ENCODE results near the gene EFNA3. TPM values are rescaled to one million over a fixed set of nuclear protein-coding genes. Genes with fewer than 3 reads are reported as not detected.

Gene EFNA3
- total RNA-seq, 1 donor from 2014 or later, result 6.6 TPM

GRCh38 chr1:155135415-155136028, 56.9 kb downstream of the EFNA3 start, which contains the start of gene SLC50A1:
Gene SLC50A1 (plus strand): TSS chr1:155135852. CDS start chr1:155135912, 60 bp downstream.
- H3K4me3 Mint-ChIP-seq, result peak within 1 kb of the TSS; percentile 99
- peaks cover 67% of the 10 kb centered on the region for H3K4me1 Mint-ChIP-seq
- H3K27me3 Mint-ChIP-seq (ENCODE audit: low read depth), result peaks cover 21% of the 10 kb centered on the region
- TF ChIP-seq, protein P1, sequence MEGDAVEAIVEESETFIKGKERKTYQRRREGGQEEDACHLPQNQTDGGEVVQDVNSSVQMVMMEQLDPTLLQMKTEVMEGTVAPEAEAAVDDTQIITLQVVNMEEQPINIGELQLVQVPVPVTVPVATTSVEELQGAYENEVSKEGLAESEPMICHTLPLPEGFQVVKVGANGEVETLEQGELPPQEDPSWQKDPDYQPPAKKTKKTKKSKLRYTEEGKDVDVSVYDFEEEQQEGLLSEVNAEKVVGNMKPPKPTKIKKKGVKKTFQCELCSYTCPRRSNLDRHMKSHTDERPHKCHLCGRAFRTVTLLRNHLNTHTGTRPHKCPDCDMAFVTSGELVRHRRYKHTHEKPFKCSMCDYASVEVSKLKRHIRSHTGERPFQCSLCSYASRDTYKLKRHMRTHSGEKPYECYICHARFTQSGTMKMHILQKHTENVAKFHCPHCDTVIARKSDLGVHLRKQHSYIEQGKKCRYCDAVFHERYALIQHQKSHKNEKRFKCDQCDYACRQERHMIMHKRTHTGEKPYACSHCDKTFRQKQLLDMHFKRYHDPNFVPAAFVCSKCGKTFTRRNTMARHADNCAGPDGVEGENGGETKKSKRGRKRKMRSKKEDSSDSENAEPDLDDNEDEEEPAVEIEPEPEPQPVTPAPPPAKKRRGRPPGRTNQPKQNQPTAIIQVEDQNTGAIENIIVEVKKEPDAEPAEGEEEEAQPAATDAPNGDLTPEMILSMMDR (conservative IDR thresholded peaks at IDR 0.05), result peak; percentile 43
- peak; percentile 95 for DNase-seq (ENCODE audit: low read depth, low spot score)
- peaks cover 5% of the 10 kb centered on the region for H3K36me3 Mint-ChIP-seq (ENCODE audit: low read depth)
- peak within 1 kb of the TSS; percentile 99 for H3K27ac Mint-ChIP-seq (ENCODE audit: unreplicated experiment)
- H3K9me3 Mint-ChIP-seq, result peaks cover under 1% of the 10 kb centered on the region

DNA sequence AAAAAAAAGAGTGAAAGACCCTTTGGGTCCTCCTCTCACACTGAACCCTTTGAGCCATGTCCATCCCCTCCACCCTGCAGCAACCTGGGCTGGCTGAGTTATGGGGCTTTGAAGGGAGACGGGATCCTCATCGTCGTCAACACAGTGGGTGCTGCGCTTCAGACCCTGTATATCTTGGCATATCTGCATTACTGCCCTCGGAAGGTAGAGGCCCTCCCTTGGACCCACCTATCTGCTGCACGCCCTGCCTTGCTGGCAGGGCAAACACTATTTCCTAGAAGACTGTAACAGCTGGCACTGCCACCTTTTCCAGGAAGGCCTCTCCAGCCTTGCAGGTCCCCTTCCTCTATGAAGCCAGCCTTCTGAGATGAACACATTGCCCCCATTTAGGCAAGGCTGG, 58.1 kb downstream of the EFNA3 start:
- Mint-ChIP-seq H3K4me1 (peaks cover 63% of the 10 kb centered on the region), H3K4me3 (peak overlapping the region; percentile 99), H3K27me3 (ENCODE audit: low read depth) (peaks cover 15% of the 10 kb centered on the region), H3K9me3 (peaks cover 2% of the 10 kb centered on the region), H3K36me3 (ENCODE audit: low read depth) (peaks cover 6% of the 10 kb centered on the region), H3K27ac (ENCODE audit: unreplicated experiment) (peak overlapping the region; percentile 93)
- DNase-seq (ENCODE audit: low read depth, low spot score), result no peak
- TF ChIP-seq, protein P1 (conservative IDR thresholded peaks at IDR 0.05), result no peak

Other genes starting within 250 kb of the EFNA3 start
- gene KCNN3, start 208.6 kb upstream of the EFNA3 start, total RNA-seq, result 0.84 and 1.1 TPM in 2 replicates
- gene PMVK, start 142.1 kb upstream of the EFNA3 start, total RNA-seq, result 33.8 and 37.0 TPM in 2 replicates
- gene PBXIP1, start 122.7 kb upstream of the EFNA3 start, total RNA-seq, result 17.1 and 18.5 TPM in 2 replicates
- gene PYGO2, start 117.1 kb upstream of the EFNA3 start, total RNA-seq, result 63.3 and 65.1 TPM in 2 replicates
- gene SHC1, start 108.1 kb upstream of the EFNA3 start, total RNA-seq, result 90.3 and 92.9 TPM in 2 replicates
- 211 and 217 TPM in 2 replicates for gene CKS1B, start 104.2 kb upstream of the EFNA3 start, total RNA-seq
- 76.3 and 81.9 TPM in 2 replicates for gene FLAD1, start 95.5 kb upstream of the EFNA3 start, total RNA-seq
- 1.9 and 2.5 TPM in 2 replicates for gene LENEP, start 85.3 kb upstream of the EFNA3 start, total RNA-seq
- gene ZBTB7B, start 76.0 kb upstream of the EFNA3 start, total RNA-seq, result 5.9 and 6.9 TPM in 2 replicates
- gene DCST2, start 45.1 kb upstream of the EFNA3 start, total RNA-seq, result 1.3 and 3.4 TPM in 2 replicates
- not detected in 2 replicates for gene DCST1, start 45.0 kb upstream of the EFNA3 start, total RNA-seq
- gene ADAM15, start 27.5 kb upstream of the EFNA3 start, total RNA-seq, result 82.2 and 85.1 TPM in 2 replicates
- gene EFNA4, start 15.1 kb upstream of the EFNA3 start, total RNA-seq, result 26.4 and 28.5 TPM in 2 replicates
- gene EFNA1, start 49.0 kb downstream of the EFNA3 start, total RNA-seq, result 0.50 and 0.77 TPM in 2 replicates
- gene SLC50A1, start 57.0 kb downstream of the EFNA3 start, total RNA-seq, result 23.2 and 25.1 TPM in 2 replicates
- 77.7 and 80.0 TPM in 2 replicates for gene DPM3, start 61.7 kb downstream of the EFNA3 start, total RNA-seq
- gene KRTCAP2, start 94.5 kb downstream of the EFNA3 start, total RNA-seq, result 125 and 152 TPM in 2 replicates
- 9.8 and 10.0 TPM in 2 replicates for gene TRIM46, start 95.0 kb downstream of the EFNA3 start, total RNA-seq
- gene THBS3, start 129.1 kb downstream of the EFNA3 start, total RNA-seq, result 21.4 TPM in 2 replicates
- gene MTX1, start 129.9 kb downstream of the EFNA3 start, total RNA-seq, result 36.0 and 38.3 TPM in 2 replicates
- 93.1 and 94.3 TPM in 2 replicates for gene ENTREP3, start 176.6 kb downstream of the EFNA3 start, total RNA-seq
- 68.9 and 75.3 TPM in 2 replicates for gene SCAMP3, start 183.5 kb downstream of the EFNA3 start, total RNA-seq
- 101 and 104 TPM in 2 replicates for gene CLK2, start 194.7 kb downstream of the EFNA3 start, total RNA-seq
- 20.8 and 22.4 TPM in 2 replicates for gene HCN3, start 198.6 kb downstream of the EFNA3 start, total RNA-seq
- gene PKLR, start 222.6 kb downstream of the EFNA3 start, total RNA-seq, result not detected in 2 replicates
- 665 and 693 TPM in 2 replicates for gene FDPS, start 230.0 kb downstream of the EFNA3 start, total RNA-seq
- gene RUSC1, start 242.1 kb downstream of the EFNA3 start, total RNA-seq, result 55.2 and 56.6 TPM in 2 replicates

Measured in neural crest cell (in vitro differentiated cells).